ENCODE data around the gene ANKK1.
A peak's percentile ranks its signal among the peaks of the same experiment; 100 is the strongest.

ANKK1 gene

GRCh38 chr11:113417428-113417827 is 29.8 kb downstream of the ANKK1 start:
- H3K4me3 ChIP-seq (ENCODE audit: low read length), result no peak overlapping the region
- no peak for TF ChIP-seq CTCF (IDR thresholded peaks at IDR 0.05; ENCODE audit: insufficient read depth, low read depth, low read length, missing control alignments)
- no peak for DNase-seq (ENCODE audit: low read depth)

- no peak for TF ChIP-seq CTCF (IDR thresholded peaks at IDR 0.05; ENCODE audit: insufficient read depth, low read depth, low read length, missing control alignments)
- no peak for DNase-seq (ENCODE audit: low read depth)
- H3K4me3 ChIP-seq (ENCODE audit: low read length), result no peak overlapping the region
Measured at GRCh38 chr11:113419454-113420003, 31.9 kb downstream of the ANKK1 start.

GRCh38 chr11:113420808-113421207 is 33.2 kb downstream of the ANKK1 start:
- DNase-seq (ENCODE audit: low read depth), result peak; percentile 37

GRCh38 chr11:113426686-113427085 is 39.1 kb downstream of the ANKK1 start:
- DNase-seq (ENCODE audit: low read depth), result no peak
- TF ChIP-seq CTCF (IDR thresholded peaks at IDR 0.05; ENCODE audit: insufficient read depth, low read depth, low read length, missing control alignments), result no peak
- H3K4me3 ChIP-seq (ENCODE audit: low read length), result no peak overlapping the region

More at GRCh38 chr11:113420808-113421207, 33.2 kb downstream of the ANKK1 start:
- no peak overlapping the region for H3K4me3 ChIP-seq (ENCODE audit: low read length)
- no peak for TF ChIP-seq CTCF (IDR thresholded peaks at IDR 0.05; ENCODE audit: insufficient read depth, low read depth, low read length, missing control alignments)

- no peak for TF ChIP-seq CTCF (IDR thresholded peaks at IDR 0.05; ENCODE audit: insufficient read depth, low read depth, low read length, missing control alignments)
- H3K4me3 ChIP-seq (ENCODE audit: low read length), result no peak overlapping the region
- no peak for DNase-seq (ENCODE audit: low read depth)
Measured at GRCh38 chr11:113431746-113432145, 44.2 kb downstream of the ANKK1 start.

- H3K4me3 ChIP-seq (ENCODE audit: low read length), result no peak overlapping the region
- TF ChIP-seq CTCF (IDR thresholded peaks at IDR 0.05; ENCODE audit: insufficient read depth, low read depth, low read length, missing control alignments), result no peak
- no peak for DNase-seq (ENCODE audit: low read depth)
Measured at GRCh38 chr11:113435190-113435968, 47.8 kb downstream of the ANKK1 start.

Data from epithelial cell of esophagus (primary cell).